Forelimb muscle (tissue), 1 donor: ENCODE results near the gene NPAS3. TPM values are rescaled to one million over a fixed set of nuclear protein-coding genes. Genes with fewer than 3 reads are reported as not detected.
"Not testable (repeated sequence)": the region's sequence is repeated elsewhere in the genome, so short reads cannot be mapped to it uniquely, and the experiment has no call there.

ENCODE experiments used
- DNase-seq: peaks from one replicate; pipeline ENCODE4 v3.0.0-alpha.2; 2013; ENCODE audit warnings: low read depth
- polyA plus RNA-seq: library from polyadenylated mRNA; unstranded; fragments of 120-200 nt; gene quantifications from one replicate; pipeline ENCODE4 v1.2.1, GENCODE V29; 2013; ENCODE audit not compliant: insufficient read length

The NPAS3 gene
- polyA plus RNA-seq, 1 donor, result 4.0 TPM

- no peak for DNase-seq
Observed at GRCh38 chr14:33070475-33070874, 131.8 kb downstream of the NPAS3 start.

GRCh38 chr14:33073023-33073422 lies 134.3 kb downstream of the NPAS3 start:
- no peak for DNase-seq

GRCh38 chr14:33081259-33081658 lies 142.6 kb downstream of the NPAS3 start:
- no peak for DNase-seq

- DNase-seq, result no peak
Observed at GRCh38 chr14:33085799-33086198, 147.1 kb downstream of the NPAS3 start.

- not testable (repeated sequence) for DNase-seq
Observed at GRCh38 chr14:33088274-33088673, 149.6 kb downstream of the NPAS3 start.

- no peak for DNase-seq
Observed at GRCh38 chr14:33098016-33098415, 159.3 kb downstream of the NPAS3 start.

GRCh38 chr14:33103489-33103888 lies 164.8 kb downstream of the NPAS3 start:
- no peak for DNase-seq

GRCh38 chr14:33103966-33104365 lies 165.3 kb downstream of the NPAS3 start:
- no peak for DNase-seq

GRCh38 chr14:33110737-33111443 lies 172.2 kb downstream of the NPAS3 start:
- no peak for DNase-seq

- DNase-seq, result no peak
Observed at GRCh38 chr14:33114331-33114730, 175.7 kb downstream of the NPAS3 start.

- peak; percentile 28 for DNase-seq
Observed at GRCh38 chr14:33118668-33119067, 180.0 kb downstream of the NPAS3 start.

- no peak for DNase-seq
Observed at GRCh38 chr14:33120341-33120740, 181.7 kb downstream of the NPAS3 start.

GRCh38 chr14:33120966-33121365 lies 182.3 kb downstream of the NPAS3 start:
- no peak for DNase-seq

- no peak for DNase-seq
Observed at GRCh38 chr14:33123281-33123680, 184.6 kb downstream of the NPAS3 start.

GRCh38 chr14:33126433-33126832 lies 187.8 kb downstream of the NPAS3 start:
- DNase-seq, result no peak

- no peak for DNase-seq
Observed at GRCh38 chr14:33127531-33127930, 188.9 kb downstream of the NPAS3 start.

- DNase-seq, result no peak
Observed at GRCh38 chr14:33131801-33132200, 193.1 kb downstream of the NPAS3 start.

- DNase-seq, result no peak
Observed at GRCh38 chr14:33134162-33134561, 195.5 kb downstream of the NPAS3 start.

- DNase-seq, result no peak
Observed at GRCh38 chr14:33134975-33135374, 196.3 kb downstream of the NPAS3 start.

GRCh38 chr14:33150666-33151428 lies 212.2 kb downstream of the NPAS3 start:
- DNase-seq, result no peak

- no peak for DNase-seq
Observed at GRCh38 chr14:33163109-33163508, 224.4 kb downstream of the NPAS3 start.

GRCh38 chr14:33163600-33163999 lies 224.9 kb downstream of the NPAS3 start:
- DNase-seq, result no peak
